HL-60 (cell line): ENCODE results near the gene C11orf86.

ENCODE experiments used
- CTCF ChIP-seq: IDR thresholded peaks from one replicate; pipeline ENCODE4 v1.5.1; 2011; ENCODE audit warnings: low read length, control low read depth, inconsistent platforms; ENCODE audit not compliant: insufficient read depth
- POLR2AphosphoS5 ChIP-seq: IDR thresholded peaks from 2 replicates; pipeline ENCODE4 v1.6.1; 2012; ENCODE audit warnings: low read depth
- REST ChIP-seq: IDR thresholded peaks from 2 replicates; pipeline ENCODE4 v1.6.1; 2012; ENCODE audit warnings: low read depth; ENCODE audit not compliant: insufficient replicate concordance

- TF ChIP-seq CTCF, result no peak
- TF ChIP-seq POLR2AphosphoS5, result no peak
- TF ChIP-seq REST, result no peak
Measured at GRCh38 chr11:67016550-67016949, 41.4 kb downstream of the C11orf86 start.
